HepG2 (cell line): Measurements from ENCODE around the gene TTC17. TPM values are rescaled to one million over a fixed set of nuclear protein-coding genes. Genes with fewer than 3 reads are reported as not detected.

Experiments
- AKAP8 ChIP-seq: sonication (generic); formaldehyde crosslinking; IDR thresholded peaks from 2 replicates; pipeline ENCODE4 v1.5.1; 2020; ENCODE audit warnings: mild to moderate bottlenecking, missing genetic modification reagents
- ARNTL ChIP-seq: sonication (generic); formaldehyde crosslinking; IDR thresholded peaks from 2 replicates; pipeline ENCODE4 v1.4.0; 2020; ENCODE audit warnings: mild to moderate bottlenecking, missing genetic modification reagents
- BCL6 ChIP-seq: IDR thresholded peaks from 2 replicates; pipeline ENCODE4 v1.6.1; 2016; ENCODE audit warnings: missing genetic modification reagents, missing compliant biosample characterization
- EHMT2 ChIP-seq: fragments of 200-600 bp; sonication (generic); IDR thresholded peaks from 2 replicates; pipeline ENCODE4 v1.7.0; 2017; ENCODE audit warnings: antibody characterized with exemption, low read depth, low read length, borderline replicate concordance
- FLYWCH1 ChIP-seq: sonication (generic); formaldehyde crosslinking; IDR thresholded peaks from 2 replicates; pipeline ENCODE4 v1.8.1; 2023; ENCODE audit warnings: mild to moderate bottlenecking, missing genetic modification reagents
- HNRNPK ChIP-seq: fragments of 200-400 bp; formaldehyde crosslinking; IDR thresholded peaks from 2 replicates; pipeline ENCODE4 v1.6.1; 2018; ENCODE audit warnings: low read length, low read depth, moderate library complexity, mild to moderate bottlenecking; ENCODE audit not compliant: poor library complexity, severe bottlenecking
- PAWR ChIP-seq: sonication (generic); formaldehyde crosslinking; IDR thresholded peaks from 2 replicates; pipeline ENCODE4 v1.4.0; 2020; ENCODE audit warnings: missing genetic modification reagents, mild to moderate bottlenecking, borderline replicate concordance
- SMAD9 ChIP-seq: sonication (generic); formaldehyde crosslinking; IDR thresholded peaks from 2 replicates; pipeline ENCODE4 v1.5.1; 2020; ENCODE audit warnings: mild to moderate bottlenecking, missing genetic modification reagents
- SP5 ChIP-seq: IDR thresholded peaks from 2 replicates; pipeline ENCODE4 v1.6.1; 2016; ENCODE audit warnings: low read depth, borderline replicate concordance
- ZNF17 ChIP-seq: sonication (generic); formaldehyde crosslinking; IDR thresholded peaks from 2 replicates; pipeline ENCODE4 v1.5.0; 2020; ENCODE audit warnings: mild to moderate bottlenecking, missing genetic modification reagents
- ZNF205 ChIP-seq: IDR thresholded peaks from 2 replicates; pipeline ENCODE4 v1.6.1; 2018; ENCODE audit warnings: missing biosample characterization, missing genetic modification reagents
- ZNF350 ChIP-seq: sonication (generic); formaldehyde crosslinking; IDR thresholded peaks from 2 replicates; pipeline ENCODE4 v1.4.0; 2020; ENCODE audit warnings: mild to moderate bottlenecking, low read depth, missing genetic modification reagents, borderline replicate concordance
- ZNF383 ChIP-seq: sonication (generic); formaldehyde crosslinking; IDR thresholded peaks from 2 replicates; pipeline ENCODE4 v1.4.0; 2020; ENCODE audit warnings: missing genetic modification reagents, mild to moderate bottlenecking, borderline replicate concordance
- ZNF577 ChIP-seq: sonication (generic); formaldehyde crosslinking; IDR thresholded peaks from 2 replicates; pipeline ENCODE4 v1.4.0; 2020; ENCODE audit warnings: mild to moderate bottlenecking, low read depth, missing genetic modification reagents, borderline replicate concordance
- ZNF672 ChIP-seq: sonication (generic); formaldehyde crosslinking; IDR thresholded peaks from 2 replicates; pipeline ENCODE4 v1.8.1; 2022; ENCODE audit warnings: missing genetic modification reagents
- polyA plus RNA-seq, 8 experiments: library from polyadenylated mRNA; depleted of rRNA in 3 of 8; stranded (reverse) in 7 of 8; unstranded in 1 of 8; fragments of >200 nt; fragmentation: Illumina TruSeq in 4 of 8; extraction: Trizol in 4 of 8; gene quantifications; 2 replicates each; pipeline versions ENCODE4 v1.2.1 to v1.2.3, GENCODE V29; 2011 to 2016; ENCODE audit warnings: low read depth in 4 of 8, missing spikeins in 1 of 8, mixed read lengths in 1 of 8; ENCODE audit not compliant: insufficient read depth in 1 of 8
- total RNA-seq, 5 experiments: library from RNA; depleted of rRNA; stranded (reverse); fragments of >200 nt; fragmentation: Illumina TruSeq; extraction: Trizol; gene quantifications; 2 replicates each; pipeline ENCODE4 v1.2.3, GENCODE V29; 2016; ENCODE audit warnings: low read depth in 1 of 5
- TF ChIP-seq, protein P1 (sequence below): sonication (generic); formaldehyde crosslinking; IDR thresholded peaks from 2 replicates; pipeline ENCODE4 v1.4.0; 2020; ENCODE audit warnings: mild to moderate bottlenecking, low read depth, missing genetic modification reagents
- TF ChIP-seq, protein P2 (sequence below): sonication (generic); formaldehyde crosslinking; IDR thresholded peaks from 2 replicates; pipeline ENCODE4 v1.4.0; 2020; ENCODE audit warnings: missing genetic modification reagents

TTC17 gene
- total and polyA plus RNA-seq, 2 of the 13 experiments (the other 11 are each of a cell fraction or from before 2014, with no cell fraction given), result 55.9 to 99.7 TPM

- TF ChIP-seq, protein P1, sequence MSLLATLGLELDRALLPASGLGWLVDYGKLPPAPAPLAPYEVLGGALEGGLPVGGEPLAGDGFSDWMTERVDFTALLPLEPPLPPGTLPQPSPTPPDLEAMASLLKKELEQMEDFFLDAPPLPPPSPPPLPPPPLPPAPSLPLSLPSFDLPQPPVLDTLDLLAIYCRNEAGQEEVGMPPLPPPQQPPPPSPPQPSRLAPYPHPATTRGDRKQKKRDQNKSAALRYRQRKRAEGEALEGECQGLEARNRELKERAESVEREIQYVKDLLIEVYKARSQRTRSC (CRISPR knock-in tag), result no peak
- TF ChIP-seq ZNF350 (CRISPR knock-in tag), result peak; percentile 90
- TF ChIP-seq ARNTL (CRISPR knock-in tag), result no peak
- TF ChIP-seq ZNF383, result no peak
- 0 out of 2 replicates have a peak, but pooled peaks have one; percentile 63 for TF ChIP-seq AKAP8 (CRISPR knock-in tag)
- TF ChIP-seq PAWR (CRISPR knock-in tag), result peak; percentile 95; the same call in 1 of the 2 replicates
- TF ChIP-seq EHMT2, result peak; percentile 62; the same call in 1 of the 2 replicates
- no peak for TF ChIP-seq ZNF577 (CRISPR knock-in tag)
- no peak for TF ChIP-seq ZNF17 (CRISPR knock-in tag)
- 0 out of 2 replicates have a peak, but pooled peaks have one; percentile 22 for TF ChIP-seq BCL6
- TF ChIP-seq SMAD9 (CRISPR knock-in tag), result no peak
- TF ChIP-seq ZNF672 (CRISPR knock-in tag), result no peak
- TF ChIP-seq, protein P2, sequence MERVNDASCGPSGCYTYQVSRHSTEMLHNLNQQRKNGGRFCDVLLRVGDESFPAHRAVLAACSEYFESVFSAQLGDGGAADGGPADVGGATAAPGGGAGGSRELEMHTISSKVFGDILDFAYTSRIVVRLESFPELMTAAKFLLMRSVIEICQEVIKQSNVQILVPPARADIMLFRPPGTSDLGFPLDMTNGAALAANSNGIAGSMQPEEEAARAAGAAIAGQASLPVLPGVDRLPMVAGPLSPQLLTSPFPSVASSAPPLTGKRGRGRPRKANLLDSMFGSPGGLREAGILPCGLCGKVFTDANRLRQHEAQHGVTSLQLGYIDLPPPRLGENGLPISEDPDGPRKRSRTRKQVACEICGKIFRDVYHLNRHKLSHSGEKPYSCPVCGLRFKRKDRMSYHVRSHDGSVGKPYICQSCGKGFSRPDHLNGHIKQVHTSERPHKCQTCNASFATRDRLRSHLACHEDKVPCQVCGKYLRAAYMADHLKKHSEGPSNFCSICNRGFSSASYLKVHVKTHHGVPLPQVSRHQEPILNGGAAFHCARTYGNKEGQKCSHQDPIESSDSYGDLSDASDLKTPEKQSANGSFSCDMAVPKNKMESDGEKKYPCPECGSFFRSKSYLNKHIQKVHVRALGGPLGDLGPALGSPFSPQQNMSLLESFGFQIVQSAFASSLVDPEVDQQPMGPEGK (CRISPR knock-in tag), result peak; percentile 96
- no peak for TF ChIP-seq FLYWCH1 (CRISPR knock-in tag)
- peak; percentile 82 for TF ChIP-seq SP5
- 0 out of 2 replicates have a peak, but pooled peaks have one; percentile 44 for TF ChIP-seq ZNF205 (CRISPR knock-in tag)
- peak; percentile 70 for TF ChIP-seq HNRNPK
These were observed at the start of gene TTC17 (continued) for GRCh38 chr11:43358801-43359421.
